Neural cell (in vitro differentiated cells): ENCODE measurements around the gene MINK1. TPM values are rescaled to one million over a fixed set of nuclear protein-coding genes. Genes with fewer than 3 reads are reported as not detected.
"Not testable (repeated sequence)": the region's sequence is repeated elsewhere in the genome, so short reads cannot be mapped to it uniquely, and the experiment has no call there.

Source experiments
- H2AFZ ChIP-seq: fragments of 200-600, 300-800 bp; sonication (generic), shearing (Covaris generic); 2 replicates; pipeline ENCODE4 v1.6.0; 2014; ENCODE audit warnings: low read depth, mild to moderate bottlenecking, antibody characterized with exemption, low read length, moderate library complexity
- H3F3A ChIP-seq: fragments of 200-600 bp; shearing (Covaris generic); 2 replicates; pipeline ENCODE4 v1.6.1; 2016; ENCODE audit warnings: mild to moderate bottlenecking, moderate library complexity, mixed read lengths, antibody characterized with exemption, low read length; ENCODE audit not compliant: insufficient read depth, poor library complexity, severe bottlenecking
- H3K27ac ChIP-seq: fragments of 200-600, 300-800 bp; sonication (generic), shearing (Covaris generic); 2 replicates; pipeline ENCODE4 v1.5.1; 2014; ENCODE audit warnings: mild to moderate bottlenecking, low read length, moderate library complexity
- H3K27me3 ChIP-seq: fragments of 300-800, 200-600 bp; sonication (generic), shearing (Covaris generic); 2 replicates; pipeline ENCODE4 v1.6.0; 2014; ENCODE audit warnings: mild to moderate bottlenecking, low read depth, low read length, moderate library complexity; ENCODE audit not compliant: insufficient read depth
- H3K36me3 ChIP-seq: fragments of 300-800, 200-600 bp; sonication (generic), shearing (Covaris generic); 2 replicates; pipeline ENCODE4 v1.5.1; 2014; ENCODE audit warnings: mild to moderate bottlenecking, antibody characterized with exemption, low read length, moderate library complexity; ENCODE audit not compliant: insufficient read depth
- H3K4me2 ChIP-seq: fragments of 300-800, 200-600 bp; sonication (generic), shearing (Covaris generic); 2 replicates; pipeline ENCODE4 v1.6.0; 2014; ENCODE audit warnings: mild to moderate bottlenecking, low read length
- H3K4me3 ChIP-seq: fragments of 300-800, 200-600 bp; sonication (generic), shearing (Covaris generic); 2 replicates; pipeline ENCODE4 v1.5.1; 2014; ENCODE audit warnings: mild to moderate bottlenecking, low read length, moderate library complexity
- H3K79me2 ChIP-seq: fragments of 200-600 bp; shearing (Covaris generic); replicated peaks from 2 replicates; pipeline ENCODE4 v1.6.0; 2014; ENCODE audit warnings: mild to moderate bottlenecking, low read length, moderate library complexity; ENCODE audit not compliant: insufficient read depth
- H3K9ac ChIP-seq: fragments of 300-800, 200-600 bp; sonication (generic), shearing (Covaris generic); 2 replicates; pipeline ENCODE4 v1.6.1; 2016; ENCODE audit warnings: mild to moderate bottlenecking, low read length, mixed read lengths
- H3K9me2 ChIP-seq: fragments of 200-600 bp; shearing (Covaris generic); 2 replicates; pipeline ENCODE4 v1.6.1; 2016; ENCODE audit warnings: mild to moderate bottlenecking, low read length, mixed read lengths; ENCODE audit not compliant: insufficient read depth
- H3K9me3 ChIP-seq: fragments of 200-600, 300-800 bp; sonication (generic), shearing (Covaris generic); 2 replicates; pipeline ENCODE4 v1.6.1; 2016; ENCODE audit warnings: mild to moderate bottlenecking, mixed run types, low read length, moderate library complexity, mixed read lengths
- H4K20me1 ChIP-seq: fragments of 200-600 bp; shearing (Covaris generic); 2 replicates; pipeline ENCODE4 v1.6.1; 2016; ENCODE audit warnings: mild to moderate bottlenecking, mixed run types; ENCODE audit not compliant: insufficient read depth
- CTCF ChIP-seq: fragments of 450-650 bp; IDR thresholded peaks from 2 replicates; pipeline ENCODE4 v1.5.1; 2014; ENCODE audit warnings: antibody characterized with exemption, mild to moderate bottlenecking, moderate library complexity; ENCODE audit not compliant: poor library complexity, severe bottlenecking
- EP300 ChIP-seq: fragments of 450-650 bp; conservative IDR thresholded peaks from 2 replicates; pipeline ENCODE4 v1.6.1; 2014; ENCODE audit warnings: antibody characterized with exemption, mild to moderate bottlenecking, moderate library complexity; ENCODE audit not compliant: poor library complexity, severe bottlenecking
- EZH2 ChIP-seq: fragments of 200-600, 300-800 bp; shearing (Covaris generic), sonication (generic); IDR thresholded peaks from 2 replicates; pipeline ENCODE4 v1.6.1; 2014; ENCODE audit warnings: antibody characterized with exemption, low read length, borderline replicate concordance, mild to moderate bottlenecking; ENCODE audit not compliant: insufficient read depth, poor library complexity, severe bottlenecking
- MXI1 ChIP-seq: fragments of 450-650 bp; conservative IDR thresholded peaks from 2 replicates; pipeline ENCODE4 v1.6.1; 2014; ENCODE audit warnings: antibody characterized with exemption, mild to moderate bottlenecking; ENCODE audit not compliant: poor library complexity, severe bottlenecking
- POLR2AphosphoS5 ChIP-seq: IDR thresholded peaks from 2 replicates; pipeline ENCODE4 v1.6.1; 2012
- RAD21 ChIP-seq: fragments of 450-650 bp; conservative IDR thresholded peaks from 2 replicates; pipeline ENCODE4 v1.6.1; 2014; ENCODE audit warnings: antibody characterized with exemption, mild to moderate bottlenecking, moderate library complexity
- REST ChIP-seq: IDR thresholded peaks from 2 replicates; pipeline ENCODE4 v1.6.1; 2012; ENCODE audit warnings: borderline replicate concordance
- SMC3 ChIP-seq: fragments of 450-650 bp; conservative IDR thresholded peaks from 2 replicates; pipeline ENCODE4 v1.6.1; 2014; ENCODE audit warnings: antibody characterized with exemption, mild to moderate bottlenecking, moderate library complexity; ENCODE audit not compliant: poor library complexity
- TAF1 ChIP-seq: IDR thresholded peaks from 2 replicates; pipeline ENCODE4 v1.6.1; 2012; ENCODE audit warnings: low read depth
- polyA plus RNA-seq: library from polyadenylated mRNA; depleted of rRNA; stranded (reverse); fragments of >200 nt; gene quantifications from 2 replicates; pipeline ENCODE4 v1.2.3, GENCODE V29; 2014

The MINK1 gene
- polyA plus RNA-seq, 1 donor from 2014 or later, result 38.1 TPM

- no peaks in the 10 kb centered on the region for H3K36me3 ChIP-seq
- H2AFZ ChIP-seq, result no peak overlapping the region
- no peak overlapping the region for H3K27ac ChIP-seq
- no peaks in the 10 kb centered on the region for H3F3A ChIP-seq
- H3K9me3 ChIP-seq, result no peaks in the 10 kb centered on the region
- no peak overlapping the region for H3K4me3 ChIP-seq
- TF ChIP-seq TAF1 (no peak), SMC3 (no peak), RAD21 (no peak), POLR2AphosphoS5 (no peak), CTCF (no peak), EZH2 (no peak), EP300 (no peak), REST (no peak), MXI1 (no peak)
- no peaks in the 10 kb centered on the region for H3K9me2 ChIP-seq
- no peak overlapping the region for H3K9ac ChIP-seq
- no peaks in the 10 kb centered on the region for H3K79me2 ChIP-seq
- H3K27me3 ChIP-seq, result no peaks in the 10 kb centered on the region
- no peaks in the 10 kb centered on the region for H4K20me1 ChIP-seq
- no peak overlapping the region for H3K4me2 ChIP-seq
Measured at GRCh38 chr17:4863321-4863720, 30.2 kb downstream of the MINK1 start.

- not testable (repeated sequence) for H3K9me3 ChIP-seq, H3K79me2 ChIP-seq, H3K36me3 ChIP-seq, H3K4me2 ChIP-seq, H3K9me2 ChIP-seq, H4K20me1 ChIP-seq, H3K27me3 ChIP-seq, H3K9ac ChIP-seq, H2AFZ ChIP-seq, H3K27ac ChIP-seq, H3F3A ChIP-seq, H3K4me3 ChIP-seq
Measured at GRCh38 chr17:4867535-4867934, 34.4 kb downstream of the MINK1 start.

- H3F3A ChIP-seq, H3K9ac ChIP-seq, H3K27ac ChIP-seq, H4K20me1 ChIP-seq, H3K36me3 ChIP-seq, H3K9me2 ChIP-seq, H3K79me2 ChIP-seq, H3K4me2 ChIP-seq, H3K9me3 ChIP-seq, H3K4me3 ChIP-seq, H2AFZ ChIP-seq, H3K27me3 ChIP-seq: not testable (repeated sequence)
Measured at GRCh38 chr17:4869058-4869998, 36.2 kb downstream of the MINK1 start.
